ENCODE measurements around the gene DSE.

DNA sequence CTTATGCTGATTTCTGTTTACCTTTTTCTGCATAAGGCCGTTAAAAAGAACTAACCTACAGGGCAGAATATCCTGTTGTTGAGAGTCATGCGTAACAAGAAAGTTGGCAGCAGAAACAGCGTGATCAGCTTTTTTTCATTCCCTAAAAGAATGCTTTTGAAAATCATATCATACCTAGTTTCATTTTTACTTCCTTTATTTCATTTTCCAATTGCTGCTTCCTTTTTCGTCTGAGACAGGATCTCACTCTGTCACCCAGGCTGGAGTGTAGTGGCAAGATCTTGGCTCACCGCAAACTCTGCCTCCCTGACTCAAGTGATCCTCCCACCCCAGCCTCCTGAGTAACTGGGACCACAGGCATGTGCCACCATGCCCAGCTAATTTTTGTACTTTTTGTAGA is 94.5 kb downstream of the DSE start:
- TF ChIP-seq POLR2AphosphoS5 (IDR thresholded peaks at IDR 0.05; ENCODE audit: low read depth, low read length) = no peak
- TF ChIP-seq FOXP2 (optimal IDR thresholded peaks at IDR 0.05; ENCODE audit: borderline replicate concordance, extremely low read depth, extremely low read length, insufficient read depth) = no peak
